GM12878 (cell line): ENCODE data around the gene SLC16A10. TPM values are rescaled to one million over a fixed set of nuclear protein-coding genes. Genes with fewer than 3 reads are reported as not detected.

ENCODE experiments used
- CEBPB ChIP-seq, 2 experiments: fragments of 150-350 bp in 1 of 2; IDR thresholded peaks; 2 replicates each; pipeline ENCODE4 v1.6.1; 2012 to 2014; ENCODE audit warnings: low read depth in 2 of 2, low read length in 2 of 2, borderline replicate concordance in 1 of 2, inconsistent platforms in 1 of 2
- E4F1 ChIP-seq: fragments of 450-650 bp; IDR thresholded peaks from 2 replicates; pipeline ENCODE4 v1.6.1; 2018; ENCODE audit warnings: borderline replicate concordance, mild to moderate bottlenecking; ENCODE audit not compliant: partially characterized antibody
- MYC ChIP-seq: IDR thresholded peaks from 2 replicates; pipeline ENCODE4 v1.6.1; 2011; ENCODE audit warnings: mild to moderate bottlenecking, low read length, moderate library complexity, inconsistent platforms; ENCODE audit not compliant: insufficient read depth, insufficient replicate concordance, insufficient read length, severe bottlenecking
- RFX5 ChIP-seq: IDR thresholded peaks from 2 replicates; pipeline ENCODE4 v1.6.1; 2011; ENCODE audit warnings: low read depth, low read length, improper control_type of control experiment
- SMAD1 ChIP-seq: fragments of 450-650 bp; IDR thresholded peaks from 2 replicates; pipeline ENCODE4 v1.6.1; 2018; ENCODE audit warnings: mild to moderate bottlenecking, low read depth; ENCODE audit not compliant: partially characterized antibody
- polyA plus RNA-seq, 11 experiments: library from polyadenylated mRNA; depleted of rRNA in 4 of 11; unstranded in 6 of 11; stranded (reverse) in 5 of 11; fragments of >200 nt; fragmentation: Nextera tagmentation in 4 of 11; fragmentation: Illumina TruSeq in 1 of 11; extraction: Ambion mirVana in 4 of 11; extraction: Trizol in 1 of 11; gene quantifications; 1 replicate in 1 of 11; 2 replicates in 10 of 11; pipeline versions ENCODE4 v1.2.1 to v1.2.3, GENCODE V29; 2011 to 2016; ENCODE audit warnings: inconsistent platforms in 2 of 11, missing spikeins in 2 of 11, low read depth in 1 of 11
- total RNA-seq, 4 experiments: library from RNA; depleted of rRNA in 3 of 4; stranded (reverse); fragments of >200 nt in 3 of 4; fragmentation: Illumina TruSeq in 1 of 4; extraction: Trizol in 1 of 4; gene quantifications; 2 replicates each; pipeline versions ENCODE4 v1.2.1 to v1.2.3, GENCODE V29; 2013 to 2021
- TF ChIP-seq, protein P1 (sequence below): fragments of 450-650 bp; conservative IDR thresholded peaks from 2 replicates; pipeline ENCODE4 v1.6.1; 2017; ENCODE audit warnings: mild to moderate bottlenecking, moderate library complexity

SLC16A10 gene
- total and polyA plus RNA-seq, 10 of the 15 experiments (the other 5 are each of a cell fraction or from before 2014, with no cell fraction given): 2.3 to 19.0 (median 8.0) TPM

- TF ChIP-seq, protein P1, sequence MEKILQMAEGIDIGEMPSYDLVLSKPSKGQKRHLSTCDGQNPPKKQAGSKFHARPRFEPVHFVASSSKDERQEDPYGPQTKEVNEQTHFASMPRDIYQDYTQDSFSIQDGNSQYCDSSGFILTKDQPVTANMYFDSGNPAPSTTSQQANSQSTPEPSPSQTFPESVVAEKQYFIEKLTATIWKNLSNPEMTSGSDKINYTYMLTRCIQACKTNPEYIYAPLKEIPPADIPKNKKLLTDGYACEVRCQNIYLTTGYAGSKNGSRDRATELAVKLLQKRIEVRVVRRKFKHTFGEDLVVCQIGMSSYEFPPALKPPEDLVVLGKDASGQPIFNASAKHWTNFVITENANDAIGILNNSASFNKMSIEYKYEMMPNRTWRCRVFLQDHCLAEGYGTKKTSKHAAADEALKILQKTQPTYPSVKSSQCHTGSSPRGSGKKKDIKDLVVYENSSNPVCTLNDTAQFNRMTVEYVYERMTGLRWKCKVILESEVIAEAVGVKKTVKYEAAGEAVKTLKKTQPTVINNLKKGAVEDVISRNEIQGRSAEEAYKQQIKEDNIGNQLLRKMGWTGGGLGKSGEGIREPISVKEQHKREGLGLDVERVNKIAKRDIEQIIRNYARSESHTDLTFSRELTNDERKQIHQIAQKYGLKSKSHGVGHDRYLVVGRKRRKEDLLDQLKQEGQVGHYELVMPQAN: no peak
- TF ChIP-seq SMAD1: no peak
- no peak for TF ChIP-seq CEBPB (IDR thresholded peaks at IDR 0.05; ENCODE audit: borderline replicate concordance in 1 of 2, low read depth in 2 of 2, low read length in 2 of 2)
- TF ChIP-seq MYC: no peak
- no peak for TF ChIP-seq E4F1
- no peak for TF ChIP-seq RFX5
These were observed 19.0 kb upstream of the SLC16A10 start (continued) for GRCh38 chr6:111068109-111068865.
